HG03103 (cell line): ENCODE measurements around the gene STK32B.

ENCODE experiments used
- ATAC-seq: cut with Tn5 transposase; IDR thresholded peaks from one replicate; pipeline ENCODE4 v1.9.1; 2021; ENCODE audit warnings: low read depth; ENCODE audit not compliant: unreplicated experiment

The STK32B gene

GRCh38 chr4:5322321-5322720 is 271.0 kb downstream of the STK32B start:
- ATAC-seq: no peak

- no peak for ATAC-seq
Measured at GRCh38 chr4:5330339-5330989, 279.2 kb downstream of the STK32B start.

- ATAC-seq: no peak
Measured at GRCh38 chr4:5337731-5338130, 286.5 kb downstream of the STK32B start.

- no peak for ATAC-seq
Measured at GRCh38 chr4:5338531-5338930, 287.3 kb downstream of the STK32B start.

GRCh38 chr4:5340991-5341451 is 289.7 kb downstream of the STK32B start:
- ATAC-seq: no peak

- no peak for ATAC-seq
Measured at GRCh38 chr4:5341526-5341925, 290.2 kb downstream of the STK32B start.

- ATAC-seq: no peak
Measured at GRCh38 chr4:5355846-5356245, 304.6 kb downstream of the STK32B start.

GRCh38 chr4:5357870-5358269 is 306.6 kb downstream of the STK32B start:
- no peak for ATAC-seq

- ATAC-seq: no peak
Measured at GRCh38 chr4:5361968-5362367, 310.7 kb downstream of the STK32B start.

- no peak for ATAC-seq
Measured at GRCh38 chr4:5364406-5364805, 313.1 kb downstream of the STK32B start.

GRCh38 chr4:5365071-5366008 is 314.1 kb downstream of the STK32B start:
- no peak for ATAC-seq

GRCh38 chr4:5366009-5366386 is 314.7 kb downstream of the STK32B start:
- no peak for ATAC-seq

GRCh38 chr4:5366421-5366820 is 315.1 kb downstream of the STK32B start:
- ATAC-seq: no peak

- ATAC-seq: no peak
Measured at GRCh38 chr4:5368426-5368825, 317.1 kb downstream of the STK32B start.

GRCh38 chr4:5370286-5370685 is 319.0 kb downstream of the STK32B start:
- ATAC-seq: no peak

GRCh38 chr4:5371415-5372190 is 320.3 kb downstream of the STK32B start:
- ATAC-seq: no peak

GRCh38 chr4:5372198-5372597 is 320.9 kb downstream of the STK32B start:
- no peak for ATAC-seq

GRCh38 chr4:5373327-5373726 is 322.0 kb downstream of the STK32B start:
- no peak for ATAC-seq

- ATAC-seq: no peak
Measured at GRCh38 chr4:5374592-5374991, 323.3 kb downstream of the STK32B start.

- ATAC-seq: no peak
Measured at GRCh38 chr4:5374994-5375393, 323.7 kb downstream of the STK32B start.

- no peak for ATAC-seq
Measured at GRCh38 chr4:5376015-5376414, 324.7 kb downstream of the STK32B start.
